ENCODE results near the gene CYP4Z1. TPM values are rescaled to one million over a fixed set of nuclear protein-coding genes. Genes with fewer than 3 reads are reported as not detected.
"Not testable (repeated sequence)": the region's sequence is repeated elsewhere in the genome, so short reads cannot be mapped to it uniquely, and the experiment has no call there.

Gene CYP4Z1
- total RNA-seq, 1 experiment from 2014 or later = not detected

GRCh38 chr1:47059376-47059775 is 7.7 kb upstream of the CYP4Z1 start:
- H3K4me2 ChIP-seq (ENCODE audit: low read length) = no peak overlapping the region
- intact Hi-C loops (cut with micrococcal nuclease) = no loop called here
- no peak overlapping the region for H3K27ac ChIP-seq (ENCODE audit: low read depth, low read length)
- ATAC-seq (no peak), DNase-seq (ENCODE audit: low read depth, low spot score) (no peak)
- BruUV-seq (replicated peaks) = no TSS peak
- H3K9ac ChIP-seq (ENCODE audit: low read length) = no peak overlapping the region
- H3K36me3 ChIP-seq (ENCODE audit: control insufficient read depth in 1 of 2, insufficient read depth in 2 of 2, low read length in 2 of 2) = no peaks in the 10 kb centered on the region
- H3K4me3 ChIP-seq (replicated peaks in 1 of 2; ENCODE audit: low read depth in 1 of 2, low read length in 2 of 2) = no peak overlapping the region
- TF ChIP-seq ATF3 (IDR thresholded peaks at IDR 0.05) (no peak), ZNF274 (IDR thresholded peaks at IDR 0.05; ENCODE audit: low read depth, low read length) (no peak), POLR2AphosphoS5 (IDR thresholded peaks at IDR 0.05; ENCODE audit: low read depth, low read length) (no peak), CEBPB (IDR thresholded peaks at IDR 0.05; ENCODE audit: low read depth) (no peak)
- H2AFZ ChIP-seq (ENCODE audit: low read depth, low read length, poor library complexity, severe bottlenecking) = no peak overlapping the region
- peaks cover 13% of the 10 kb centered on the region; the same call in 1 of the 2 replicates for H3K27me3 ChIP-seq (ENCODE audit: insufficient read depth, low read length)
- H3K4me1 ChIP-seq (ENCODE audit: control insufficient read depth in 1 of 2, insufficient read depth in 2 of 2, low read length in 2 of 2) = no peaks in the 10 kb centered on the region
- POLR2A ChIA-PET = no interaction called here
- no peaks in the 10 kb centered on the region for H3K79me2 ChIP-seq (ENCODE audit: insufficient read depth, low read length)
- H3K9me2 ChIP-seq (ENCODE audit: insufficient read depth) = no peaks in the 10 kb centered on the region
- CTCF ChIA-PET = no interaction called here
- H3K9me3 ChIP-seq (ENCODE audit: control insufficient read depth in 1 of 2, insufficient read depth in 1 of 2, low read depth in 1 of 2, low read length in 2 of 2) = no peaks in the 10 kb centered on the region
- no peaks in the 10 kb centered on the region for H4K20me1 ChIP-seq (ENCODE audit: insufficient read depth)
- RAD21 ChIA-PET (ENCODE audit: low non-redundant PET in 1 of 2, low total read pairs in 2 of 2, uncharacterized antibody in 2 of 2, unreplicated experiment in 2 of 2) = no interaction called here

- H4K20me1 ChIP-seq (ENCODE audit: insufficient read depth); POLR2A ChIA-PET; H3K4me2 ChIP-seq (ENCODE audit: low read length); H3K4me3 ChIP-seq (replicated peaks in 1 of 2; ENCODE audit: low read depth in 1 of 2, low read length in 2 of 2); BruUV-seq (replicated peaks); intact Hi-C loops (cut with micrococcal nuclease); CTCF ChIA-PET; H3K9ac ChIP-seq (ENCODE audit: low read length); H2AFZ ChIP-seq (ENCODE audit: low read depth, low read length, poor library complexity, severe bottlenecking); H3K4me1 ChIP-seq (ENCODE audit: control insufficient read depth in 1 of 2, insufficient read depth in 2 of 2, low read length in 2 of 2); RAD21 ChIA-PET (ENCODE audit: low non-redundant PET in 1 of 2, low total read pairs in 2 of 2, uncharacterized antibody in 2 of 2, unreplicated experiment in 2 of 2); H3K36me3 ChIP-seq (ENCODE audit: control insufficient read depth in 1 of 2, insufficient read depth in 2 of 2, low read length in 2 of 2); DNase-seq (ENCODE audit: low read depth, low spot score); ATAC-seq; H3K9me3 ChIP-seq (ENCODE audit: control insufficient read depth in 1 of 2, insufficient read depth in 1 of 2, low read depth in 1 of 2, low read length in 2 of 2); H3K9me2 ChIP-seq (ENCODE audit: insufficient read depth); H3K79me2 ChIP-seq (ENCODE audit: insufficient read depth, low read length); H3K27ac ChIP-seq (ENCODE audit: low read depth, low read length): not testable (repeated sequence)
- H3K27me3 ChIP-seq (ENCODE audit: insufficient read depth, low read length) = peaks cover 30% of the 10 kb centered on the region; the same call in 1 of the 2 replicates
These were observed 2.0 kb downstream of the CYP4Z1 start for GRCh38 chr1:47069080-47069479.

GRCh38 chr1:47069509-47069908 is 2.5 kb downstream of the CYP4Z1 start:
- H3K36me3 ChIP-seq (ENCODE audit: control insufficient read depth in 1 of 2, insufficient read depth in 2 of 2, low read length in 2 of 2); H2AFZ ChIP-seq (ENCODE audit: low read depth, low read length, poor library complexity, severe bottlenecking); H3K4me1 ChIP-seq (ENCODE audit: control insufficient read depth in 1 of 2, insufficient read depth in 2 of 2, low read length in 2 of 2); H3K9ac ChIP-seq (ENCODE audit: low read length); H3K27ac ChIP-seq (ENCODE audit: low read depth, low read length); H3K9me3 ChIP-seq (ENCODE audit: control insufficient read depth in 1 of 2, insufficient read depth in 1 of 2, low read depth in 1 of 2, low read length in 2 of 2); POLR2A ChIA-PET; intact Hi-C loops (cut with micrococcal nuclease); RAD21 ChIA-PET (ENCODE audit: low non-redundant PET in 1 of 2, low total read pairs in 2 of 2, uncharacterized antibody in 2 of 2, unreplicated experiment in 2 of 2); H3K79me2 ChIP-seq (ENCODE audit: insufficient read depth, low read length); BruUV-seq (replicated peaks); H4K20me1 ChIP-seq (ENCODE audit: insufficient read depth); CTCF ChIA-PET; DNase-seq (ENCODE audit: low read depth, low spot score); H3K4me3 ChIP-seq (replicated peaks in 1 of 2; ENCODE audit: low read depth in 1 of 2, low read length in 2 of 2); H3K9me2 ChIP-seq (ENCODE audit: insufficient read depth); H3K4me2 ChIP-seq (ENCODE audit: low read length); ATAC-seq: not testable (repeated sequence)
- H3K27me3 ChIP-seq (ENCODE audit: insufficient read depth, low read length) = peaks cover 28% of the 10 kb centered on the region; the same call in 1 of the 2 replicates
